GM12801 (cell line): ENCODE data around the gene MOB3A.

ENCODE experiments used
- CTCF ChIP-seq: IDR thresholded peaks from one replicate; pipeline ENCODE4 v1.5.1; 2011; ENCODE audit warnings: control low read depth; ENCODE audit not compliant: insufficient read length; ENCODE audit errors: extremely low read depth

MOB3A gene

DNA sequence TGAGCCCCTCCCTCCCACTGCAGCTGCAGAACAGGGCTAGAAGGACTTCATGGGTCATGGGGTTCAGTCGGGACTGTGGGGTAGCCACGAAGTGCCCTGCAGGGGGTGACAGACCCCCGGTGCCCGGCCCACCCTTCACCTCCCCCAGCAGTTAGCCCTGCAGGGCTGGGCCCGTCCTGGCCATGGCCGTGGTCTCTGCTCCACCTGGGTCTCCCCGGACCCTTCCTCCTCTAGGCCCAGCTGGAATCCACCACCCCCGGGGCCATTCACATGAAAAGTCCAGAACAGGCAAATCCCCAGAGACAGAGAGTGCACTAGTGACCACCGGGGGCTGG is 62.3 kb downstream of the MOB3A start:
- no peak for TF ChIP-seq CTCF

- TF ChIP-seq CTCF = no peak
Observed at GRCh38 chr19:2033115-2033824, 62.9 kb downstream of the MOB3A start.

DNA sequence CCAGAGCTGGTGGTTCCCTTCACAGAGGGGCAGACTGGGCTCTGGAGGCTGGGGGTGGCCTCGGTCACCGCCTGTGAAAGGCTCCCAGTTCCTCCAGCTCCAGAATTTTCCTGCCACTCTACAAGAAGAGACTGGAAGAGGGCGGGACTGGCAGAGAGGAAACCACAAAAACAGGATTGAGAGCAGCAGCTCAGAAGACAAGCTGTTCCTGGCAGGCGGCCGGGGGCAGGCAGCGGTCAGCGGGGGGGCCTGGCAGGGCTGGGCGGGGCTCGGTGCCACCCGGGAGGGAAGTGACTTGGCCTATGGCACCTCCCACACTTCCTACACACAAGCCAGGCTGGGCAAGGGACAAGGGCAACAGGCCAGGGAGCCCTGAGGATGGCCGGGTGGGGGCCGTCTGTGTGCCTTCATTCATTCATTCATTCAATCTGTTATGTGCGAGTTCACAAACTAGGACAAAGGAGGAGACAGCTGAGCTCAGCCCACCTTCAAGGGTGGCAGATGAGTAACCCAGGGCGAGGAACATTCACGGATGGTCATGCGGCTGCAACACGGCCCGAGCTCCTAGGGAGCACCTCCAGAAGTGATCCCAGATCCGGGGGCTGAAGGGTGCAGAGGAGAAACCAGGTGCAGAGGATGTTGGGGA is 63.7 kb downstream of the MOB3A start:
- TF ChIP-seq CTCF = no peak

GRCh38 chr19:2027361-2027760 is 68.8 kb downstream of the MOB3A start:
- no peak for TF ChIP-seq CTCF

DNA sequence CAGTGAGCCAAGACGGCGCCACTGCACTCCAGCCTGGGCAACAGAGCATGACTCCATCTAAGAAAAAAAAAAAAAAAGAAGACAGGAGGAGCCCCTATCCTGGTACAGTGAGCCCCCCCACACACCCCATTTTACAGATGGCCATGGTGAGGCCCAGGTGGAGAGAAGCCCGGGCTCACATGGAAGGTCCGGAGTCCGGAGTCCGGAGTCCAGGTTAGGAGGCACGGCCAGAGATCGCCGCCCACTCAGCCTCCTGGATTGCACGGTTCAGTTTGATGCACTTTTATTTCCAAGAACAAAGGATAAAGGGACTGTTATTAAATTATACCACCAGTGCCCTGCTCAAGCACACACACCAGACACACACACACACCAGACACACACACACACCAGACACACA is 69.4 kb downstream of the MOB3A start:
- TF ChIP-seq CTCF = no peak

DNA sequence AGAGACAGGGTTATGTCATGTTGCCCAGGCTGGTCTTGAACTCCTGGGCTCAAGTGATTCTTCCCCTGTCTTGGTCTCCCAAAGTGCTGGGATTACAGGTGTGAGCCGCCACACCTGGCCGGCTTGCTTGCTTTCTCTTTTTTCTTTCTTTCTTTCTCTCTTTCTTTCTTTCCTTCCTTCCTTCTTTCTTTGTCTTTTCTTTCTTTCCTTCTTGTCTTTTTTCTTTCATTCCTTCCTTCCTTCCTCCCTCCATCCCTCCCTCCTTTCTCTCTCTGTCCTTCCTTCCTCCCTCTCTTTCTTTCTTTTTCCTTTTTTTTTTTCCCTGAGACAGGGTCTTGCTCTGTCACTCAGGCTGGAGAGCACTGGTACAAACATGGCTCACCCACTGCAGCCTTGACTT is 73.8 kb downstream of the MOB3A start:
- no peak for TF ChIP-seq CTCF

DNA sequence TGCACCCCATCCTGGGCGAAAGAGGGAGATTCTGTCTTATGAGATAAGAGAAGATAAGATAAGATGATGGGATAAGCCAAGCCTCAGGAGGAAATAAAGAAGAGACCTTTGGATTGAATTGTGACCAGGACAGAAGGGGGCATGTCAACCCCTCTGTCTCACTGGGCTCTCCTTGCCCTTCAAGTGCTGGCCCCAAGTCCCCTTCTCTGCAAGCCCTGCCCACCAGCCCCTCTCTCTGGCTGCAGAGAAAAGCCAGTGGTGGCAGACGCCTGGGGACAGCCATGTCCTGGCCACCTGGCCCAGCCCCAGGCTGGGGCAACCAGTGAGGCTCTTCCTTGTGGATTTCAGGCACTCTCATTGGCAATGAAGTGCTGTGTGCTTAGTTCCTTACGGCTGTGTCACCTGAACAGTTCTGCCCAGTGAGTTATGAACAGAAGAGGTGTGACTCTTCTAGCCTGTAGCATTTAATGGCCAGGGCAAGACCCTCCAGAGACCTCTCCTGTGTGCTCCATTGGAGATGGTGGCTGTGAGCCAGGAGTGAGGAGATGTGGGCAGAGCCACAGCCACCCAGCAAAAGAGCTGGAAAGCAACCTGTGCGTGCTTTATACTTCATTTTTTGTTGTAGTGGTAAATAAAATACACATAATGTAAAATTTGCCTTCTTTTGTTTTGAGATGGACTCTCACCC is 74.5 kb downstream of the MOB3A start:
- TF ChIP-seq CTCF = no peak
